K562 (cell line): Measurements from ENCODE around the gene SETDB2. TPM values are rescaled to one million over a fixed set of nuclear protein-coding genes. Genes with fewer than 3 reads are reported as not detected.

Source experiments
- ATAC-seq: fragments of 200-7000 bp; cut with Tn5 transposase; 3 replicates; pipeline ENCODE4 v1.9.1; 2020; ENCODE audit warnings: moderate library complexity
- BruUV-seq: library from RNA; stranded (reverse); fragments of 400-500 nt; replicated peaks from 2 replicates; lab custom pipeline; 2021; lab: Mats Ljungman, UMichigan
- CTCF ChIA-PET: fragments of 300-600 bp; formaldehyde crosslinking; extraction: SDS; loops from one replicate; lab custom pipeline; 2021; ENCODE audit warnings: low intra/inter-chr PET ratio; lab: Yijun Ruan, JAX
- POLR2A ChIA-PET: fragments of 300-600, 350-650 bp; sonication (Branson Sonifier 250); formaldehyde crosslinking; extraction: SDS; loops from one replicate; lab custom pipeline; 2021; ENCODE audit warnings: antibody characterized with exemption, inconsistent platforms; lab: Yijun Ruan, JAX
- DNase-seq, 4 experiments: peaks; one replicate each; pipeline versions ENCODE4 v3.0.0 to v3.0.0-alpha.2; 2011 to 2018; ENCODE audit warnings: low spot score in 3 of 4, mixed read lengths in 3 of 4; ENCODE audit errors: extremely low read depth in 1 of 4
- FAIRE-seq: peaks from 2 replicates; lab custom pipeline; 2011; peaks lifted over from hg19 to GRCh38; lab: Jason Lieb, UNC
- H2AFZ ChIP-seq: 2 replicates; pipeline ENCODE4 v1.6.0; 2011; ENCODE audit warnings: low read depth, low read length, control low read depth, inconsistent platforms
- H3K27ac ChIP-seq: fragments of 200-600 bp; 3 replicates; pipeline ENCODE4 v1.8.0; 2011; ENCODE audit warnings: low read depth, mild to moderate bottlenecking, control low read depth, inconsistent platforms, low read length, moderate library complexity, mixed read lengths; ENCODE audit errors: extremely low read depth
- H3K27me3 ChIP-seq, 2 experiments: fragments of 300-600 bp in 1 of 2; 2 replicates in 1 of 2; 3 replicates in 1 of 2; pipeline versions ENCODE4 v1.6.0 to v1.8.0; 2011; ENCODE audit warnings: inconsistent platforms in 2 of 2, low read length in 2 of 2, mild to moderate bottlenecking in 1 of 2, mixed read lengths in 1 of 2, moderate library complexity in 1 of 2; ENCODE audit not compliant: control insufficient read depth in 2 of 2, insufficient read depth in 2 of 2
- H3K36me3 ChIP-seq: fragments of 300-600 bp; 3 replicates; pipeline ENCODE4 v1.8.0; 2011; ENCODE audit warnings: mild to moderate bottlenecking, low read length, inconsistent platforms; ENCODE audit not compliant: control insufficient read depth, insufficient read depth
- H3K4me1 ChIP-seq, 2 experiments: fragments of 200-600 bp in 1 of 2; replicated peaks in 1 of 2; 2 replicates in 1 of 2; 3 replicates in 1 of 2; pipeline versions ENCODE4 v1.5.1 to v1.8.0; 2011; ENCODE audit warnings: inconsistent platforms in 2 of 2, low read length in 2 of 2, mild to moderate bottlenecking in 1 of 2, mixed read lengths in 1 of 2, moderate library complexity in 1 of 2; ENCODE audit not compliant: control insufficient read depth in 2 of 2, insufficient read depth in 2 of 2
- H3K4me2 ChIP-seq: 2 replicates; pipeline ENCODE4 v1.6.1; 2011; ENCODE audit warnings: low read length, control low read depth, inconsistent platforms, mixed read lengths; ENCODE audit not compliant: insufficient read depth
- H3K4me3 ChIP-seq: fragments of 200-600 bp; sonication (generic), shearing (Covaris generic); 2 replicates; pipeline ENCODE4 v1.5.1; 2016; ENCODE audit warnings: control low read depth, inconsistent platforms
- H3K79me2 ChIP-seq: fragments of 200-600 bp; 3 replicates; pipeline ENCODE4 v1.8.0; 2011; ENCODE audit warnings: low read length, inconsistent platforms; ENCODE audit not compliant: control insufficient read depth, insufficient read depth
- H3K9ac ChIP-seq, 2 experiments: 2 replicates each; pipeline versions ENCODE4 v1.6.0 to v1.6.1; 2011; ENCODE audit warnings: low read depth in 2 of 2, low read length in 2 of 2, control low read depth in 1 of 2, inconsistent platforms in 1 of 2, mild to moderate bottlenecking in 1 of 2, mixed read lengths in 1 of 2; ENCODE audit not compliant: insufficient read depth in 1 of 2
- H3K9me1 ChIP-seq: one replicate; pipeline ENCODE4 v1.6.0; 2011; ENCODE audit warnings: inconsistent platforms, mild to moderate bottlenecking, low read length, moderate library complexity; ENCODE audit not compliant: control insufficient read depth, insufficient read depth
- H3K9me3 ChIP-seq: replicated peaks from 2 replicates; pipeline ENCODE4 v1.5.1; 2011; ENCODE audit warnings: low read depth, low read length, inconsistent platforms; ENCODE audit not compliant: control insufficient read depth, insufficient read depth
- H4K20me1 ChIP-seq: replicated peaks from 2 replicates; pipeline ENCODE4 v1.6.1; 2011; ENCODE audit warnings: low read length, inconsistent platforms, mixed read lengths; ENCODE audit not compliant: control insufficient read depth, insufficient read depth
- RFX1 ChIP-seq: fragments of 450-650 bp; IDR thresholded peaks from 2 replicates; pipeline ENCODE4 v1.6.1; 2016; ENCODE audit warnings: mild to moderate bottlenecking, moderate library complexity
- SREBF1 ChIP-seq: fragments of 150-350 bp; IDR thresholded peaks from 2 replicates; pipeline ENCODE4 v1.6.1; 2014; ENCODE audit warnings: antibody characterized with exemption, low read depth, low read length, borderline replicate concordance
- TFAM ChIP-seq: fragments of 250-450 bp; sonication (Bioruptor Pico); conservative IDR thresholded peaks from 2 replicates; pipeline ENCODE4 v1.5.0; 2021; ENCODE audit warnings: mild to moderate bottlenecking, moderate library complexity
- ZNF75A ChIP-seq: fragments of 450-650 bp; formaldehyde crosslinking; IDR thresholded peaks from 2 replicates; pipeline ENCODE4 v1.4.0; 2020; ENCODE audit warnings: mild to moderate bottlenecking
- WGBS: fragments of 100-300 bp; shearing (Covaris generic); methylation state at CpG from one replicate; pipeline ENCODE4 v1.1.6; 2016; ENCODE audit warnings: low coverage, mixed read lengths; ENCODE audit not compliant: insufficient coverage; ENCODE audit errors: missing lambda C conversion rate; 5-methylcytosine and 5-hydroxymethylcytosine counted together
- in situ Hi-C: fragments of 300-500 bp; cut with MboI; formaldehyde crosslinking; loops from 4 replicates; pipeline ENCODE4 v1.15.0; 2018; ENCODE audit warnings: inconsistent platforms, mixed read lengths
- intact Hi-C: fragments of 100-400 bp; cut with micrococcal nuclease; formaldehyde crosslinking; loops from 2 replicates; pipeline ENCODE4 v1.14.2; 2022
- polyA plus RNA-seq, 8 experiments: library from polyadenylated mRNA; depleted of rRNA in 4 of 8; stranded (reverse) in 5 of 8; unstranded in 3 of 8; fragments of >200 nt; fragmentation: Nextera tagmentation in 2 of 8; fragmentation: Illumina TruSeq in 1 of 8; extraction: Ambion mirVana in 2 of 8; extraction: Trizol in 1 of 8; gene quantifications; 2 replicates each; pipeline versions ENCODE4 v1.2.1 to v1.2.3, GENCODE V29; 2011 to 2014; ENCODE audit warnings: inconsistent platforms in 1 of 8, missing spikeins in 1 of 8
- total RNA-seq, 7 experiments: library from RNA; depleted of rRNA in 6 of 7; stranded (reverse); fragments of >200 nt in 6 of 7; fragmentation: Illumina TruSeq in 2 of 7; extraction: Trizol in 2 of 7; gene quantifications; 2 replicates each; pipeline versions ENCODE4 v1.2.1 to v1.2.3, GENCODE V29; 2011 to 2021; ENCODE audit warnings: low replicate concordance in 1 of 7
- TF ChIP-seq, protein P1 (sequence below): sonication (generic); formaldehyde crosslinking; IDR thresholded peaks from 2 replicates; pipeline ENCODE4 v1.8.0; 2023; ENCODE audit warnings: missing genetic modification reagents, mild to moderate bottlenecking, borderline replicate concordance

SETDB2 gene
- total and polyA plus RNA-seq, 9 of the 15 experiments (the other 6 are each of a cell fraction or from before 2014, with no cell fraction given) = 1.0 to 9.0 (median 6.1) TPM

DNA sequence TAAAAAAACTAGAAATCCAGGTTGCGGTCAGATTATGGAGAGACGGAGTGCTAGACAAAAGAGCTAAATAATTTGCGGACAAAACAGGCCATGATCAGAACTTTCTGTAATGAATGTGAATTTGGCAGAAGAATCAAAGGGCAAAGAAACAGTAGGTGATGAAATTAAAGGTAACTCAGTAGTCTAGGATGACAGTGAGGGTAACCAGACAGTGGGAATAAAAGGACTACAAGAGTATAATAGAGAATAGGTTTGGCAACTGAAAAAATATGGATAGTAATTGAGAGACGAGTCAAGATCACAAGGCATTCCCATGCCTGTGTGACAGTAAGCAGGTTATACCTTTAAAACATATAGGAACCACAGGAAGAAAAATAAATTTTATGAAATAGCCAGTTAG, 36.1 kb upstream of the SETDB2 start:
- in situ Hi-C loops = no loop called here
- H3K27me3 ChIP-seq = no peaks in the 10 kb centered on the region
- no peaks in the 10 kb centered on the region for H3K36me3 ChIP-seq
- BruUV-seq = no TSS peak
- FAIRE-seq (no peak), DNase-seq (no peak), ATAC-seq (no peak)
- WGBS = 60% methylated on average over 4 of the region's 4 CpGs
- no peak overlapping the region for H2AFZ ChIP-seq
- H3K4me2 ChIP-seq = no peak overlapping the region
- no peaks in the 10 kb centered on the region for H3K4me1 ChIP-seq
- H3K79me2 ChIP-seq = no peaks in the 10 kb centered on the region
- no peak overlapping the region for H3K9ac ChIP-seq
- H3K9me3 ChIP-seq = 0 out of 2 replicates have a peak, but pooled peaks cover 3% of the 10 kb centered on the region
- TF ChIP-seq ZNF75A (CRISPR knock-in tag) (no peak), RFX1 (no peak), TFAM (CRISPR knock-in tag) (no peak), SREBF1 (no peak)
- TF ChIP-seq, protein P1, sequence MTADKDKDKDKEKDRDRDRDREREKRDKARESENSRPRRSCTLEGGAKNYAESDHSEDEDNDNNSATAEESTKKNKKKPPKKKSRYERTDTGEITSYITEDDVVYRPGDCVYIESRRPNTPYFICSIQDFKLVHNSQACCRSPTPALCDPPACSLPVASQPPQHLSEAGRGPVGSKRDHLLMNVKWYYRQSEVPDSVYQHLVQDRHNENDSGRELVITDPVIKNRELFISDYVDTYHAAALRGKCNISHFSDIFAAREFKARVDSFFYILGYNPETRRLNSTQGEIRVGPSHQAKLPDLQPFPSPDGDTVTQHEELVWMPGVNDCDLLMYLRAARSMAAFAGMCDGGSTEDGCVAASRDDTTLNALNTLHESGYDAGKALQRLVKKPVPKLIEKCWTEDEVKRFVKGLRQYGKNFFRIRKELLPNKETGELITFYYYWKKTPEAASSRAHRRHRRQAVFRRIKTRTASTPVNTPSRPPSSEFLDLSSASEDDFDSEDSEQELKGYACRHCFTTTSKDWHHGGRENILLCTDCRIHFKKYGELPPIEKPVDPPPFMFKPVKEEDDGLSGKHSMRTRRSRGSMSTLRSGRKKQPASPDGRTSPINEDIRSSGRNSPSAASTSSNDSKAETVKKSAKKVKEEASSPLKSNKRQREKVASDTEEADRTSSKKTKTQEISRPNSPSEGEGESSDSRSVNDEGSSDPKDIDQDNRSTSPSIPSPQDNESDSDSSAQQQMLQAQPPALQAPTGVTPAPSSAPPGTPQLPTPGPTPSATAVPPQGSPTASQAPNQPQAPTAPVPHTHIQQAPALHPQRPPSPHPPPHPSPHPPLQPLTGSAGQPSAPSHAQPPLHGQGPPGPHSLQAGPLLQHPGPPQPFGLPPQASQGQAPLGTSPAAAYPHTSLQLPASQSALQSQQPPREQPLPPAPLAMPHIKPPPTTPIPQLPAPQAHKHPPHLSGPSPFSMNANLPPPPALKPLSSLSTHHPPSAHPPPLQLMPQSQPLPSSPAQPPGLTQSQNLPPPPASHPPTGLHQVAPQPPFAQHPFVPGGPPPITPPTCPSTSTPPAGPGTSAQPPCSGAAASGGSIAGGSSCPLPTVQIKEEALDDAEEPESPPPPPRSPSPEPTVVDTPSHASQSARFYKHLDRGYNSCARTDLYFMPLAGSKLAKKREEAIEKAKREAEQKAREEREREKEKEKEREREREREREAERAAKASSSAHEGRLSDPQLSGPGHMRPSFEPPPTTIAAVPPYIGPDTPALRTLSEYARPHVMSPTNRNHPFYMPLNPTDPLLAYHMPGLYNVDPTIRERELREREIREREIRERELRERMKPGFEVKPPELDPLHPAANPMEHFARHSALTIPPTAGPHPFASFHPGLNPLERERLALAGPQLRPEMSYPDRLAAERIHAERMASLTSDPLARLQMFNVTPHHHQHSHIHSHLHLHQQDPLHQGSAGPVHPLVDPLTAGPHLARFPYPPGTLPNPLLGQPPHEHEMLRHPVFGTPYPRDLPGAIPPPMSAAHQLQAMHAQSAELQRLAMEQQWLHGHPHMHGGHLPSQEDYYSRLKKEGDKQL (CRISPR knock-in tag) = no peak
- H4K20me1 ChIP-seq = no peaks in the 10 kb centered on the region
- no peak overlapping the region for H3K27ac ChIP-seq
- ChIA-PET CTCF (no interaction called here), POLR2A (no interaction called here)
- intact Hi-C loops = no loop called here
- H3K4me3 ChIP-seq = no peak overlapping the region
- no peaks in the 10 kb centered on the region for H3K9me1 ChIP-seq
